Trophoblast cell (in vitro differentiated cells and primary cell): ENCODE results near the gene SLC43A3.
A peak's percentile ranks its signal among the peaks of the same experiment; 100 is the strongest.

ENCODE experiments used
- DNase-seq, 2 donors: peaks; one replicate each; pipeline ENCODE4 v3.0.0-alpha.2; 2016
- H2AFZ ChIP-seq: 2 replicates; pipeline ENCODE4 v1.6.1; 2013; ENCODE audit warnings: low read length, moderate library complexity, mild to moderate bottlenecking; ENCODE audit not compliant: insufficient read depth, poor library complexity
- H2AK5ac ChIP-seq: 2 replicates; pipeline ENCODE4 v1.6.1; 2013; ENCODE audit warnings: mild to moderate bottlenecking, low read length
- H2BK120ac ChIP-seq: 2 replicates; pipeline ENCODE4 v1.6.1; 2013; ENCODE audit warnings: low read length, mild to moderate bottlenecking, moderate library complexity; ENCODE audit not compliant: insufficient read depth, poor library complexity
- H2BK12ac ChIP-seq: 2 replicates; pipeline ENCODE4 v1.6.1; 2013; ENCODE audit warnings: mild to moderate bottlenecking, low read length, moderate library complexity
- H2BK5ac ChIP-seq: 2 replicates; pipeline ENCODE4 v1.6.1; 2013; ENCODE audit warnings: low read length, low read depth, moderate library complexity, mild to moderate bottlenecking; ENCODE audit not compliant: poor library complexity
- H3K14ac ChIP-seq: 2 replicates; pipeline ENCODE4 v1.6.1; 2013; ENCODE audit warnings: mild to moderate bottlenecking, low read length
- H3K18ac ChIP-seq: 2 replicates; pipeline ENCODE4 v1.6.1; 2013; ENCODE audit warnings: mild to moderate bottlenecking, low read length
- H3K23ac ChIP-seq: 2 replicates; pipeline ENCODE4 v1.6.1; 2013; ENCODE audit warnings: low read length
- H3K27ac ChIP-seq: 2 replicates; pipeline ENCODE4 v1.5.1; 2013; ENCODE audit warnings: low read depth, mild to moderate bottlenecking, inconsistent platforms, low read length, moderate library complexity
- H3K27me3 ChIP-seq: 2 replicates; pipeline ENCODE4 v1.6.1; 2013; ENCODE audit warnings: inconsistent platforms, mild to moderate bottlenecking, low read length, moderate library complexity; ENCODE audit not compliant: insufficient read depth
- H3K36me3 ChIP-seq, 2 experiments: 1 replicate in 1 of 2; 2 replicates in 1 of 2; pipeline ENCODE4 v1.6.1; 2013; ENCODE audit warnings: low read length in 2 of 2, mild to moderate bottlenecking in 2 of 2, moderate library complexity in 1 of 2; ENCODE audit not compliant: insufficient read depth in 2 of 2, control insufficient read depth in 1 of 2
- H3K4ac ChIP-seq: 2 replicates; pipeline ENCODE4 v1.6.1; 2013; ENCODE audit warnings: low read depth, mild to moderate bottlenecking, low read length, moderate library complexity
- H3K4me1 ChIP-seq, 2 experiments: 1 replicate in 1 of 2; 2 replicates in 1 of 2; pipeline ENCODE4 v1.6.1; 2013; ENCODE audit warnings: low read length in 2 of 2, mild to moderate bottlenecking in 2 of 2, moderate library complexity in 1 of 2; ENCODE audit not compliant: insufficient read depth in 2 of 2, control insufficient read depth in 1 of 2
- H3K4me2 ChIP-seq: 2 replicates; pipeline ENCODE4 v1.6.1; 2013; ENCODE audit warnings: inconsistent platforms, mild to moderate bottlenecking, low read length, moderate library complexity
- H3K4me3 ChIP-seq: 2 replicates; pipeline ENCODE4 v1.5.1; 2013; ENCODE audit warnings: mild to moderate bottlenecking, low read depth, low read length, inconsistent platforms
- H3K79me1 ChIP-seq: one replicate; pipeline ENCODE4 v1.6.1; 2013; ENCODE audit warnings: low read length
- H3K79me2 ChIP-seq: 2 replicates; pipeline ENCODE4 v1.6.1; 2013; ENCODE audit warnings: low read length, mild to moderate bottlenecking; ENCODE audit not compliant: control insufficient read depth, insufficient read depth, poor library complexity
- H3K9ac ChIP-seq: 2 replicates; pipeline ENCODE4 v1.6.1; 2013; ENCODE audit warnings: mild to moderate bottlenecking, low read length
- H3K9me3 ChIP-seq: 2 replicates; pipeline ENCODE4 v1.6.1; 2013; ENCODE audit warnings: low read depth, mild to moderate bottlenecking, control low read depth, inconsistent platforms, low read length; ENCODE audit not compliant: insufficient read depth
- H4K12ac ChIP-seq: 2 replicates; pipeline ENCODE4 v1.6.1; 2013; ENCODE audit warnings: low read depth, mild to moderate bottlenecking, low read length, moderate library complexity
- H4K8ac ChIP-seq: 2 replicates; pipeline ENCODE4 v1.6.1; 2013; ENCODE audit warnings: low read depth, mild to moderate bottlenecking, low read length, moderate library complexity
- H4K91ac ChIP-seq: one replicate; pipeline ENCODE4 v1.6.1; 2013; ENCODE audit warnings: low read depth, mild to moderate bottlenecking, low read length, moderate library complexity
- WGBS: extraction: QIAGEN DNeasy Blood & Tissue Kit; methylation state at CpG from one replicate; pipeline ENCODE4 v1.1.7; 2013; ENCODE audit warnings: missing lambda C conversion rate; ENCODE audit not compliant: insufficient read length, insufficient coverage; ENCODE audit errors: extremely low coverage; 5-methylcytosine and 5-hydroxymethylcytosine counted together

Gene SLC43A3

GRCh38 chr11:57407010-57407920, 19.7 kb downstream of the SLC43A3 start:
- no peak overlapping the region for H3K23ac ChIP-seq
- no CpG with 5 or more reads among the region's 9 CpGs for WGBS
- H2AFZ ChIP-seq: no peak overlapping the region
- peak; percentile 89 to 97 for DNase-seq
- no peak overlapping the region for H3K18ac ChIP-seq
- no peak overlapping the region for H3K4me3 ChIP-seq
- no peaks in the 10 kb centered on the region for H3K79me1 ChIP-seq
- no peak overlapping the region for H3K4me2 ChIP-seq
- H3K4me1 ChIP-seq: peaks cover 15 to 16% of the 10 kb centered on the region in 2 experiments
- H4K8ac ChIP-seq: no peak overlapping the region
- no peaks in the 10 kb centered on the region for H3K9me3 ChIP-seq
- no peaks in the 10 kb centered on the region for H3K27me3 ChIP-seq
- no peak overlapping the region for H4K91ac ChIP-seq
- no peak overlapping the region for H3K4ac ChIP-seq
- no peak overlapping the region for H2BK120ac ChIP-seq
- no peak overlapping the region for H2BK5ac ChIP-seq
- H2AK5ac ChIP-seq: no peak overlapping the region
- H3K79me2 ChIP-seq: no peaks in the 10 kb centered on the region
- no peak overlapping the region for H3K9ac ChIP-seq
- H2BK12ac ChIP-seq: no peak overlapping the region
- H3K14ac ChIP-seq: no peak overlapping the region
- H4K12ac ChIP-seq: no peak overlapping the region
- H3K27ac ChIP-seq: no peak overlapping the region
- peaks cover 0 to 2% of the 10 kb centered on the region in 2 experiments for H3K36me3 ChIP-seq

- Histone ChIP-seq H2BK120ac (no peak overlapping the region), H3K9me3 (no peaks in the 10 kb centered on the region), H3K23ac (no peak overlapping the region), H3K79me1 (no peaks in the 10 kb centered on the region), H3K36me3 (peaks cover 0 to 2% of the 10 kb centered on the region in 2 experiments), H4K12ac (no peak overlapping the region), H2BK5ac (no peak overlapping the region), H3K9ac (no peak overlapping the region), H2AK5ac (no peak overlapping the region), H3K4me3 (no peak overlapping the region), H2BK12ac (no peak overlapping the region), H3K18ac (no peak overlapping the region), H3K4me2 (no peak overlapping the region), H4K91ac (no peak overlapping the region), H3K79me2 (no peaks in the 10 kb centered on the region), H2AFZ (no peak overlapping the region), H3K27me3 (no peaks in the 10 kb centered on the region), H3K14ac (no peak overlapping the region), H4K8ac (no peak overlapping the region), H3K27ac (no peak overlapping the region), H3K4me1 (peaks cover 16 to 19% of the 10 kb centered on the region in 2 experiments), H3K4ac (no peak overlapping the region)
- WGBS: no CpG with 5 or more reads among the region's 4 CpGs
- peak; percentile 50 to 65 for DNase-seq
Observed at GRCh38 chr11:57406337-57406904, 20.5 kb downstream of the SLC43A3 start.

- H3K4ac ChIP-seq: no peak overlapping the region
- H3K4me1 ChIP-seq: peaks cover 16 to 19% of the 10 kb centered on the region in 2 experiments
- H2BK12ac ChIP-seq: no peak overlapping the region
- no peak overlapping the region for H3K27ac ChIP-seq
- H3K36me3 ChIP-seq: peaks cover 0 to 2% of the 10 kb centered on the region in 2 experiments
- H3K23ac ChIP-seq: no peak overlapping the region
- no peak overlapping the region for H3K4me2 ChIP-seq
- H4K91ac ChIP-seq: no peak overlapping the region
- H2AK5ac ChIP-seq: no peak overlapping the region
- peak; percentile 39 to 54 for DNase-seq
- no peaks in the 10 kb centered on the region for H3K9me3 ChIP-seq
- no peak overlapping the region for H3K4me3 ChIP-seq
- no peak overlapping the region for H2BK120ac ChIP-seq
- H3K9ac ChIP-seq: no peak overlapping the region
- no peak overlapping the region for H3K14ac ChIP-seq
- no peaks in the 10 kb centered on the region for H3K79me2 ChIP-seq
- H2AFZ ChIP-seq: no peak overlapping the region
- no peak overlapping the region for H4K12ac ChIP-seq
- no peak overlapping the region for H2BK5ac ChIP-seq
- no CpG with 5 or more reads among the region's 4 CpGs for WGBS
- no peaks in the 10 kb centered on the region for H3K79me1 ChIP-seq
- no peak overlapping the region for H3K18ac ChIP-seq
- no peak overlapping the region for H4K8ac ChIP-seq
- H3K27me3 ChIP-seq: no peaks in the 10 kb centered on the region
Observed at GRCh38 chr11:57405271-57405860, 21.6 kb downstream of the SLC43A3 start.

- Histone ChIP-seq H3K14ac (no peak overlapping the region), H4K12ac (no peak overlapping the region), H2BK120ac (no peak overlapping the region), H2BK12ac (no peak overlapping the region), H3K27ac (no peak overlapping the region), H2AFZ (no peak overlapping the region), H3K18ac (no peak overlapping the region), H4K8ac (no peak overlapping the region), H3K27me3 (no peaks in the 10 kb centered on the region), H3K79me2 (no peaks in the 10 kb centered on the region), H3K4me2 (no peak overlapping the region), H3K79me1 (no peaks in the 10 kb centered on the region), H3K4me3 (no peak overlapping the region), H3K36me3 (no peaks in the 10 kb centered on the region), H2AK5ac (no peak overlapping the region), H2BK5ac (no peak overlapping the region), H4K91ac (no peak overlapping the region), H3K9me3 (no peaks in the 10 kb centered on the region), H3K4ac (no peak overlapping the region), H3K4me1 (peaks cover 16 to 19% of the 10 kb centered on the region in 2 experiments), H3K9ac (no peak overlapping the region), H3K23ac (no peak overlapping the region)
- no peak for DNase-seq
- WGBS: no CpG with 5 or more reads among the region's 2 CpGs
Observed at GRCh38 chr11:57403802-57404147, 23.1 kb downstream of the SLC43A3 start.
